WTC11 (cell line): ENCODE data around the gene NRXN3. TPM values are rescaled to one million over a fixed set of nuclear protein-coding genes. Genes with fewer than 3 reads are reported as not detected.

Source experiments
- ATAC-seq: fragments of 200-7000 bp; cut with Tn5 transposase; 2 replicates; pipeline ENCODE4 v1.10.0; 2021; ENCODE audit warnings: mild to moderate bottlenecking, moderate library complexity
- CTCF ChIA-PET: fragments of 300-600 bp; sonication (Branson Sonifier 250); formaldehyde crosslinking; loops from one replicate; lab custom pipeline; 2021; ENCODE audit warnings: antibody characterized with exemption; lab: Charles Lee
- POLR2A ChIA-PET: fragments of 350-600 bp; sonication (Branson Sonifier 250); formaldehyde crosslinking; loops from one replicate; lab custom pipeline; 2021; ENCODE audit warnings: antibody characterized with exemption; lab: Charles Lee
- DNase-seq: peaks from one replicate; pipeline ENCODE4 v3.0.0; 2021; ENCODE audit warnings: low spot score
- H3K27ac Mint-ChIP-seq: 2 replicates; pipeline ENCODE4 v1.8.0; 2021; ENCODE audit warnings: mixed read lengths
- H3K27me3 Mint-ChIP-seq: 2 replicates; pipeline ENCODE4 v1.8.0; 2021; ENCODE audit warnings: low read depth, mild to moderate bottlenecking, moderate library complexity, mixed read lengths
- H3K36me3 Mint-ChIP-seq: 2 replicates; pipeline ENCODE4 v1.8.0; 2021; ENCODE audit warnings: mixed read lengths
- H3K4me1 Mint-ChIP-seq: 2 replicates; pipeline ENCODE4 v1.8.0; 2022; ENCODE audit warnings: mixed read lengths
- H3K4me3 Mint-ChIP-seq: 2 replicates; pipeline ENCODE4 v1.8.0; 2021; ENCODE audit warnings: mild to moderate bottlenecking, moderate library complexity, mixed read lengths
- H3K9me3 Mint-ChIP-seq: 2 replicates; pipeline ENCODE4 v1.8.0; 2021; ENCODE audit warnings: mixed read lengths
- ELF4 ChIP-seq: sonication (generic); formaldehyde crosslinking; IDR thresholded peaks from 2 replicates; pipeline ENCODE4 v1.8.1; 2022; ENCODE audit warnings: low read depth, mild to moderate bottlenecking, moderate library complexity, missing genetic modification reagents
- GABPB1 ChIP-seq: sonication (generic); formaldehyde crosslinking; IDR thresholded peaks from 2 replicates; pipeline ENCODE4 v1.8.1; 2023; ENCODE audit warnings: mild to moderate bottlenecking, missing genetic modification reagents
- IRF1 ChIP-seq: sonication (generic); formaldehyde crosslinking; IDR thresholded peaks from 2 replicates; pipeline ENCODE4 v1.8.0; 2023; ENCODE audit warnings: missing genetic modification reagents
- JAZF1 ChIP-seq: fragments of 250-450 bp; sonication (Bioruptor Pico); IDR thresholded peaks from 2 replicates; pipeline ENCODE4 v1.9.0; 2021; ENCODE audit warnings: moderate library complexity, mild to moderate bottlenecking, inconsistent platforms
- OVOL2 ChIP-seq: fragments of 250-450 bp; sonication (Bioruptor Pico); IDR thresholded peaks from 2 replicates; pipeline ENCODE4 v1.9.0; 2021; ENCODE audit warnings: mild to moderate bottlenecking, borderline replicate concordance
- RORB ChIP-seq: fragments of 250-450 bp; sonication (Bioruptor Pico); IDR thresholded peaks from 2 replicates; pipeline ENCODE4 v1.9.0; 2021; ENCODE audit warnings: mild to moderate bottlenecking
- SP1 ChIP-seq: sonication (generic); formaldehyde crosslinking; conservative IDR thresholded peaks from 2 replicates; pipeline ENCODE4 v1.8.1; 2022; ENCODE audit warnings: missing genetic modification reagents
- ZNF138 ChIP-seq: sonication (generic); formaldehyde crosslinking; conservative IDR thresholded peaks from 2 replicates; pipeline ENCODE4 v1.8.1; 2022; ENCODE audit warnings: mild to moderate bottlenecking, moderate library complexity, missing genetic modification reagents
- ZNF512 ChIP-seq: sonication (generic); formaldehyde crosslinking; IDR thresholded peaks from 2 replicates; pipeline ENCODE4 v1.8.1; 2022; ENCODE audit warnings: missing genetic modification reagents, borderline replicate concordance
- total RNA-seq: library from RNA; stranded (reverse); gene quantifications from 3 replicates; pipeline ENCODE4 v1.2.3, GENCODE V29; 2021
- TF ChIP-seq, protein P1 (sequence below): sonication (generic); formaldehyde crosslinking; IDR thresholded peaks from 2 replicates; pipeline ENCODE4 v1.8.1; 2023; ENCODE audit warnings: mild to moderate bottlenecking, missing genetic modification reagents
- TF ChIP-seq, protein P2 (sequence below): fragments of 250-450 bp; sonication (Bioruptor Pico); IDR thresholded peaks from 2 replicates; pipeline ENCODE4 v1.9.0; 2021; ENCODE audit warnings: mild to moderate bottlenecking, borderline replicate concordance
- TF ChIP-seq, protein P3 (sequence below): sonication (generic); formaldehyde crosslinking; IDR thresholded peaks from 2 replicates; pipeline ENCODE4 v1.8.0; 2022; ENCODE audit warnings: mild to moderate bottlenecking, missing genetic modification reagents
- TF ChIP-seq, protein P4 (sequence below): sonication (generic); formaldehyde crosslinking; IDR thresholded peaks from 2 replicates; pipeline ENCODE4 v1.8.1; 2022; ENCODE audit warnings: mild to moderate bottlenecking, moderate library complexity, missing genetic modification reagents

NRXN3 gene
- total RNA-seq, 1 experiment from 2014 or later, result 3.0 TPM

DNA sequence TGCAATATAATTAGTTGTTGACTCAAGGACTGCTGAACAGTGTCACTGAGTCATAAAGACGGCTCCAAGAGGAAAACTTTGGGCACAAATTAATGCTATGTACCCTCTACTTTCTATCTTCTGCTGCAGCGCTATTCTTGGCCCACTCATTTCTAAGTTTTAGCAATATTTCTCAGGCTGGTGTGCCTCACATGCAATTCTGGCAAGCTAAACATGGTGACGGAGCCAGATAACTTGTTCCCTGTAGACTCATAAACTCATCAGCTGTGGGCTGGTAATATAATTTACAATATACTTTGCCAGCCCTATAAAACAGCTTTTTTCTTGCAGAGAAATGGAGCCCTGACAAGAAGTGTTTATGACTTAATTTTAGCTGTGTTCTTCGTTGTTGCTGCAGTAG is 615.1 kb downstream of the NRXN3 start (continued):
- TF ChIP-seq ZNF512 (CRISPR knock-in tag), result no peak
- no peak for TF ChIP-seq JAZF1 (CRISPR knock-in tag)
- no peak for TF ChIP-seq RORB (CRISPR knock-in tag)
- TF ChIP-seq, protein P1, sequence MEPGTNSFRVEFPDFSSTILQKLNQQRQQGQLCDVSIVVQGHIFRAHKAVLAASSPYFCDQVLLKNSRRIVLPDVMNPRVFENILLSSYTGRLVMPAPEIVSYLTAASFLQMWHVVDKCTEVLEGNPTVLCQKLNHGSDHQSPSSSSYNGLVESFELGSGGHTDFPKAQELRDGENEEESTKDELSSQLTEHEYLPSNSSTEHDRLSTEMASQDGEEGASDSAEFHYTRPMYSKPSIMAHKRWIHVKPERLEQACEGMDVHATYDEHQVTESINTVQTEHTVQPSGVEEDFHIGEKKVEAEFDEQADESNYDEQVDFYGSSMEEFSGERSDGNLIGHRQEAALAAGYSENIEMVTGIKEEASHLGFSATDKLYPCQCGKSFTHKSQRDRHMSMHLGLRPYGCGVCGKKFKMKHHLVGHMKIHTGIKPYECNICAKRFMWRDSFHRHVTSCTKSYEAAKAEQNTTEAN (CRISPR knock-in tag), result no peak
- TF ChIP-seq IRF1, result no peak
- no peak for TF ChIP-seq GABPB1 (CRISPR knock-in tag)
- TF ChIP-seq ZNF138 (CRISPR knock-in tag), result no peak
- TF ChIP-seq, protein P2, sequence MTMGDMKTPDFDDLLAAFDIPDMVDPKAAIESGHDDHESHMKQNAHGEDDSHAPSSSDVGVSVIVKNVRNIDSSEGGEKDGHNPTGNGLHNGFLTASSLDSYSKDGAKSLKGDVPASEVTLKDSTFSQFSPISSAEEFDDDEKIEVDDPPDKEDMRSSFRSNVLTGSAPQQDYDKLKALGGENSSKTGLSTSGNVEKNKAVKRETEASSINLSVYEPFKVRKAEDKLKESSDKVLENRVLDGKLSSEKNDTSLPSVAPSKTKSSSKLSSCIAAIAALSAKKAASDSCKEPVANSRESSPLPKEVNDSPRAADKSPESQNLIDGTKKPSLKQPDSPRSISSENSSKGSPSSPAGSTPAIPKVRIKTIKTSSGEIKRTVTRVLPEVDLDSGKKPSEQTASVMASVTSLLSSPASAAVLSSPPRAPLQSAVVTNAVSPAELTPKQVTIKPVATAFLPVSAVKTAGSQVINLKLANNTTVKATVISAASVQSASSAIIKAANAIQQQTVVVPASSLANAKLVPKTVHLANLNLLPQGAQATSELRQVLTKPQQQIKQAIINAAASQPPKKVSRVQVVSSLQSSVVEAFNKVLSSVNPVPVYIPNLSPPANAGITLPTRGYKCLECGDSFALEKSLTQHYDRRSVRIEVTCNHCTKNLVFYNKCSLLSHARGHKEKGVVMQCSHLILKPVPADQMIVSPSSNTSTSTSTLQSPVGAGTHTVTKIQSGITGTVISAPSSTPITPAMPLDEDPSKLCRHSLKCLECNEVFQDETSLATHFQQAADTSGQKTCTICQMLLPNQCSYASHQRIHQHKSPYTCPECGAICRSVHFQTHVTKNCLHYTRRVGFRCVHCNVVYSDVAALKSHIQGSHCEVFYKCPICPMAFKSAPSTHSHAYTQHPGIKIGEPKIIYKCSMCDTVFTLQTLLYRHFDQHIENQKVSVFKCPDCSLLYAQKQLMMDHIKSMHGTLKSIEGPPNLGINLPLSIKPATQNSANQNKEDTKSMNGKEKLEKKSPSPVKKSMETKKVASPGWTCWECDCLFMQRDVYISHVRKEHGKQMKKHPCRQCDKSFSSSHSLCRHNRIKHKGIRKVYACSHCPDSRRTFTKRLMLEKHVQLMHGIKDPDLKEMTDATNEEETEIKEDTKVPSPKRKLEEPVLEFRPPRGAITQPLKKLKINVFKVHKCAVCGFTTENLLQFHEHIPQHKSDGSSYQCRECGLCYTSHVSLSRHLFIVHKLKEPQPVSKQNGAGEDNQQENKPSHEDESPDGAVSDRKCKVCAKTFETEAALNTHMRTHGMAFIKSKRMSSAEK (CRISPR knock-in tag), result no peak

- Mint-ChIP-seq H3K4me1 (peaks cover 9% of the 10 kb centered on the region), H3K27me3 (no peaks in the 10 kb centered on the region), H3K27ac (no peak overlapping the region), H3K4me3 (no peak overlapping the region), H3K9me3 (no peaks in the 10 kb centered on the region), H3K36me3 (no peaks in the 10 kb centered on the region)
- TF ChIP-seq OVOL2 (CRISPR knock-in tag) (no peak), ELF4 (CRISPR knock-in tag) (no peak), SP1 (CRISPR knock-in tag) (no peak)
- TF ChIP-seq, protein P3, sequence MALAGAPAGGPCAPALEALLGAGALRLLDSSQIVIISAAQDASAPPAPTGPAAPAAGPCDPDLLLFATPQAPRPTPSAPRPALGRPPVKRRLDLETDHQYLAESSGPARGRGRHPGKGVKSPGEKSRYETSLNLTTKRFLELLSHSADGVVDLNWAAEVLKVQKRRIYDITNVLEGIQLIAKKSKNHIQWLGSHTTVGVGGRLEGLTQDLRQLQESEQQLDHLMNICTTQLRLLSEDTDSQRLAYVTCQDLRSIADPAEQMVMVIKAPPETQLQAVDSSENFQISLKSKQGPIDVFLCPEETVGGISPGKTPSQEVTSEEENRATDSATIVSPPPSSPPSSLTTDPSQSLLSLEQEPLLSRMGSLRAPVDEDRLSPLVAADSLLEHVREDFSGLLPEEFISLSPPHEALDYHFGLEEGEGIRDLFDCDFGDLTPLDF (CRISPR knock-in tag), result no peak
- TF ChIP-seq, protein P4, sequence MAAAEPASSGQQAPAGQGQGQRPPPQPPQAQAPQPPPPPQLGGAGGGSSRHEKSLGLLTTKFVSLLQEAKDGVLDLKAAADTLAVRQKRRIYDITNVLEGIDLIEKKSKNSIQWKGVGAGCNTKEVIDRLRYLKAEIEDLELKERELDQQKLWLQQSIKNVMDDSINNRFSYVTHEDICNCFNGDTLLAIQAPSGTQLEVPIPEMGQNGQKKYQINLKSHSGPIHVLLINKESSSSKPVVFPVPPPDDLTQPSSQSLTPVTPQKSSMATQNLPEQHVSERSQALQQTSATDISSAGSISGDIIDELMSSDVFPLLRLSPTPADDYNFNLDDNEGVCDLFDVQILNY (CRISPR knock-in tag), result no peak
- TF ChIP-seq, all 79 proteins: peak for 0
- peak; percentile 78 for ATAC-seq
- ChIA-PET CTCF (no interaction called here), POLR2A (no interaction called here)
- no peak for DNase-seq
Measured at GRCh38 chr14:78788467-78789360, 618.5 kb downstream of the NRXN3 start.
